ENCODE measurements around the gene ASH1L. TPM values are rescaled to one million over a fixed set of nuclear protein-coding genes. Genes with fewer than 3 reads are reported as not detected.
"Not testable (repeated sequence)": the region's sequence is repeated elsewhere in the genome, so short reads cannot be mapped to it uniquely, and the experiment has no call there.

Gene ASH1L
- polyA plus RNA-seq (ENCODE audit: insufficient read length), result 27.0 TPM

- DNase-seq (ENCODE audit: low read depth), result peak; percentile 67
Observed at GRCh38 chr1:155562581-155563376, at the start of gene ASH1L. Gene ASH1L, minus strand, starts transcription at chr1:155562803. Its CDS starts 41,284 bp downstream, at chr1:155521519.

GRCh38 chr1:155610257-155610647 is 47.6 kb upstream of the ASH1L start:
- not testable (repeated sequence) for DNase-seq (ENCODE audit: low read depth)

GRCh38 chr1:155609515-155610256 is 47.1 kb upstream of the ASH1L start, which contains the start of gene MSTO1:
Gene MSTO1, plus strand, starts transcription at chr1:155610218. Its CDS starts 31 bp downstream, at chr1:155610249.
- DNase-seq (ENCODE audit: low read depth), result peak; percentile 90

GRCh38 chr1:155608888-155609225 is 46.3 kb upstream of the ASH1L start:
- no peak for DNase-seq (ENCODE audit: low read depth)

GRCh38 chr1:155607708-155608107 is 45.1 kb upstream of the ASH1L start:
- no peak for DNase-seq (ENCODE audit: low read depth)

- not testable (repeated sequence) for DNase-seq (ENCODE audit: low read depth)
Observed at GRCh38 chr1:155599828-155600572, 37.4 kb upstream of the ASH1L start.

GRCh38 chr1:155598842-155599331 is 36.3 kb upstream of the ASH1L start:
- DNase-seq (ENCODE audit: low read depth), result peak; percentile 8

GRCh38 chr1:155596864-155597263 is 34.3 kb upstream of the ASH1L start:
- DNase-seq (ENCODE audit: low read depth), result no peak

GRCh38 chr1:155595877-155596474 is 33.4 kb upstream of the ASH1L start:
- DNase-seq (ENCODE audit: low read depth), result not testable (repeated sequence)

- peak; percentile 52 for DNase-seq (ENCODE audit: low read depth)
Observed at GRCh38 chr1:155591770-155592169, 29.2 kb upstream of the ASH1L start.

- not testable (repeated sequence) for DNase-seq (ENCODE audit: low read depth)
Observed at GRCh38 chr1:155590516-155591247, 28.1 kb upstream of the ASH1L start.

GRCh38 chr1:155589282-155589681 is 26.7 kb upstream of the ASH1L start:
- DNase-seq (ENCODE audit: low read depth), result not testable (repeated sequence)

GRCh38 chr1:155583846-155584245 is 21.2 kb upstream of the ASH1L start:
- DNase-seq (ENCODE audit: low read depth), result not testable (repeated sequence)

- DNase-seq (ENCODE audit: low read depth), result not testable (repeated sequence)
Observed at GRCh38 chr1:155575608-155576007, 13.0 kb upstream of the ASH1L start.

- DNase-seq (ENCODE audit: low read depth), result no peak
Observed at GRCh38 chr1:155574077-155574476, 11.5 kb upstream of the ASH1L start.

GRCh38 chr1:155570593-155570990 is 8.0 kb upstream of the ASH1L start:
- DNase-seq (ENCODE audit: low read depth), result no peak

GRCh38 chr1:155569988-155570592 is 7.5 kb upstream of the ASH1L start:
- no peak for DNase-seq (ENCODE audit: low read depth)

- DNase-seq (ENCODE audit: low read depth), result not testable (repeated sequence)
Observed at GRCh38 chr1:155563377-155564022, 897 bp upstream of the ASH1L start.

- not testable (repeated sequence) for DNase-seq (ENCODE audit: low read depth)
Observed at GRCh38 chr1:155561779-155562580, 623 bp downstream of the ASH1L start.
